Measurements from ENCODE around the gene OMP.
"Not testable (repeated sequence)": the region's sequence is repeated elsewhere in the genome, so short reads cannot be mapped to it uniquely, and the experiment has no call there.

OMP gene

DNA sequence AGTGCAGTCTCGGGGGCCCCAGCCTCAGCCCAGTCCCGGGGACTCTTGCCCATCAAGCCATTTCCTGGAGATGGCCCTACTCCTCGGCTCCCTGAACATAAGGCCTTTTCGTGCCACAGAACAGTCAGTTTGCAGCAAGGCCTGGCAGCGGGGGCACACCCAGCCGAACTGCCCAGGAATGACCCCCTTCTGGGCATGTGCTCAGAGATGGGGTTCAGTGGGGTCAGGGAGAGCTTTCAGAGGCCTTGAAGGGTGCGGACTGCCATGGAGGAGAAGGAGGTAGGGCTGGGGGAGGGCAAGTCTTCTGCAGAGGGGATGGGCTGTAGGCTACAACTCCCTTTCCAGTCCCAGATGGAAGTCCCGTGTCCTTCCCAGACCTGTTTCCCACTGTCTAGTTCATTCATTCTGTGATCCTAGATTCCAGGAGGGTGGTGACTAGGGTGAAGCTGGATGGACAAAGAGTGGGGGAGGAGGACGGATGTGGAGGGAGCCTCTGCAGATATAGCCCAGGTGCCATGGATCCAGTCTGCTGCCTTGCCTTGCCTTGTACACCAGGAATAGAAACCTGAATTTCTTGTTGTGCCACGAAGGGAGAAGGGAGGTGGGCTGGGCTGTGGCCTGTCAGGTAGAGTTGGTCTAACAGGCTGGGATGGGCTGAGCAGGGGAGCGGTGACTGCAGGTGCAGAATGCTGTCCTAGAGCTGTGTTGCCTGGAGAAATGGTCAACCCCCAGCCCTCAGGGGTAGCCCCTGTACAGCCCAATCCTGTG is 14.2 kb upstream of the OMP start:
- DNase-seq, result no peak

DNA sequence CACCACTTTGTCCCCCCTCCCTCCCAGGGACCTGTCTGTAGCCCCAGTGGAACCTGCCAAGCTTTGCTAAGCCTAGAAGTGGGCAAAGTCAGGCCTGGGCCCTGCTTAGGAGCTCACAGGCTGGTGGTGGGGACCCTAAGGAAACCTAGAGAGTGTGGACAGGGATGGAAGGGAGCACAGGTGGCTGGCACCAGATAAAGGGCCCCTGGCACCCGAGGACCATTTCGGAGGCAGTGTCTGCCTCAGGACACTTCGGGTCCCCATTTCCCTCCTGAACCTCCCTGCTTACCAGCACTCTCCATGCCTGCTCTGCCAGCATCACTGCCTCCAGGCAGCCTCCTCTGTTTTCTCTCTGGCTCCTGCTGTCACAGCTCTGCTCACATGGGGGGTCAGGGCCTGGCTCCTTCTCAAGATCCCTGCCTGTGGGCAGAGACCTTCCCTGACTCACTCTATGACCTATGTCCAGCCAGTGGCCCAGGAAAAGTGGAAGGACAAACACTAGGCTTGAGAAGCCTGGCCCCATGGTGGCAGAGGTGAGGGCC is 13.6 kb upstream of the OMP start:
- DNase-seq, result no peak

DNA sequence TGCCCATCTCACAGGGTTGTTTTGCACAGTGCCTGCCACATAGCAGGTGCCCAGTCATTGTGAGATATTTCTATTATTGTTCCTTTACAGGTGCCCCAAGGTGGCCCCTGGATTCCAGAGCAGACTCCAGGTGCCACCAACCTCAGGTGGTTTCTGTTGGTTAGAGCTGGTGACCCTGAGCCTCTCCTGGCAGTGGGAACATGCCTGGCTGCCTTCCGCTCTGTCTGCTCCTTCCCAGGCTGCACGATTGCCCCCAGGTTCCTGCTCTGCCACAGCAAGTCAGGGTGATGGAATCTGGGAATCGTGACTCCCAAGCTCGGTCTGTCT is 12.6 kb upstream of the OMP start:
- no peak for DNase-seq

DNA sequence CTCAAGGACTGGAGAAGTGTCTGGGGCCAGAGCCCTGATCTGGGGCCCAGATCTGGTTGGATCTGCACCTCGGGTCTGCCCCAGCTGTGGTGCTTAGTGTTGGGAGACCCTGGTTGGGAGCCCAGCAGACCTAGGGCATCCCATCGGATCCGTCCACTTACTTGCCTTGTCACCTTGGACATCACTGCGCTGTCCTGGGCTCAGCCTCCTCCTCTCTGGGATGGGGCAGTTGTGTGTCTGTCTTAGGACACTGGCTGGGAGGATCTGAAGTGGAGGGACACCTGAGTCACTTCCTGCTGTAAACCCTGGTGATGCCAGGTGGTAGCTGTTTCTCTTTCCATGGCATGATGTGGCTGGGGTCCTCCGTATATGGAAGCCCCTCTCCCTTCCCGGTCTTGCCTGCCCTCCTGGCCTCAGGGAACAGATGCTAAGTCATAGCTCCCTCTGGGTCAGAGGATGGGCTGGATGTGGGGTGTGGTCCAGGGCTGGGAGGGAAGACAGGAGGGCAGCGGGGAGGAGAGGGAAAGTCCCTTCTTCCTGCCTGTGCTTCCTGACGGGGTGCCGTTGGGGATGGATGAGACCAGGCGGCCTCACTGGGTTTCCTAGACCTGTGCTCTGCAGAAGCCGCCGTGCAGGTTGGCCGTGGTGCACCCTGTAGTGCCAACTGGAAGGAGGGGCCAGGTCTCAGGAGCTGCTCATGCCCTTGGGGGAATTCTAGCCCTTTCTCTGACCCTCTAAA is 12.1 kb upstream of the OMP start:
- no peak for DNase-seq

- peak; percentile 89 for DNase-seq
Measured at GRCh38 chr11:77091146-77091940, 11.3 kb upstream of the OMP start.

DNA sequence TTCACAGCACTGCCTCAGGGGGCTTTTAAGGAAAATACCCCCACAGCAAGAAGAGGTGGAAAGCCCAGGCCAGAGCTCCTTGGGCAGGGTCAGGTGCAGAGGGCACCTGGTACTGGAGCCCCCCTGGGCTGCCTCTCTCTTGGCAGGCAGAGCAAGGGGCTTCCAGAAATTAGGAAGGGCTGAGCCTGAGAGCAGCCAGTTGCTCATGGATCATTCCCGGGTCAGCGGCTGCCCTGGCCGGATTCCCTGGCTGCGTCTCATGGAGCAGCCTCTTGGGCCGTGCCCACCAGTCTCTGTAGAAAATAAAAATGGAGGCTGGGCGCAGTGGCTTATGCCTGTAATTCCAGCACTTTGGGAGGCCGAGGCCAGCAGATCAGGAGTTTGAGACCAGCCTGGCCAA is 10.3 kb upstream of the OMP start:
- DNase-seq, result no peak

- DNase-seq, result no peak
Measured at GRCh38 chr11:77093056-77093891, 9.4 kb upstream of the OMP start.

GRCh38 chr11:77093987-77094840 is 8.4 kb upstream of the OMP start:
- DNase-seq, result no peak

GRCh38 chr11:77094841-77095365 is 7.7 kb upstream of the OMP start:
- no peak for DNase-seq

GRCh38 chr11:77095551-77096490 is 6.8 kb upstream of the OMP start:
- no peak for DNase-seq

- DNase-seq, result no peak
Measured at GRCh38 chr11:77096591-77097019, 6.0 kb upstream of the OMP start.

GRCh38 chr11:77097180-77097579 is 5.5 kb upstream of the OMP start:
- DNase-seq, result not testable (repeated sequence)

DNA sequence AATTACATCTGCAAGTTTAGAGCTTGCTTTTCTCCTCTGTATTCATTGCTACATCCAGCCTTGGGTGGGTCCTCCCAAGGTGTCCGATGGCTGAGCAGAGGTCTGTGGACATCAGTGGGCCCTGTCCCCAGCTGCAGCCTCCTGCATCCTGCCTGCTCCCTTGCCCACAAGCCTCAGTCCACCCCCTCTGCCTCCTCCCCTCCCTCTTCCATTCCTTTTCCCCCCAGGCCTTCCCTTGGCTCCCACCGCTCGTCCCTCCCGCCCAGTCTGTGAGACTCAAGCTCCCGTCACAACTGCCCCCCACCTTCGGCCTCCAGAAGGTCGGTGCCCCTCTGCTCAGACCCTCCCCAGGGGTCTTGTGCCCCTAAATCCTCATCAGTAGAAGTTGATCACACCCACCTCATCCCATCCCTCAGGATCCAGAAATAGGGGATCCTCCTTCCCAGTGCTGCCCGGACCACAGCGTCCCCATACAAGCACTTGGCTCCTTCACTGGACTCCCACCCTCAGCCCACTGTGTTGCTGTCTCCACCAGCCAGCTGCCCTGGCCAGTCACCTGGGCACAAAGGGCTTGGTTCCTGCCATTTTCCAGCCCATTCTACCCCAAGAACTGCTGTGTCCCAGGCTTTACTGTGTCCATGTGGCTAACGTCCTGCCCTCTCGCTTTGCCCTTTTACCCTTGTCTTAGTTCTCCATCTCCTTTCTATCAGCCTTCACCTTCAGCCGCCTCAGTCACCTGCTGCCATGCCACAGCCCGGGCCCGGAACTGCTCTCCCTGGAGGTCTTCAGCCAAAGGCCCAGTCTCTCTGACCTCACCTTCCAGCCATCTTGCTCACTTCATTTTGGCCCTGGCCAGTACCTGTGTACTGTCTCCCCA is 2.2 kb upstream of the OMP start:
- DNase-seq, result no peak

GRCh38 chr11:77101043-77101537 is 1.6 kb upstream of the OMP start:
- DNase-seq, result no peak

GRCh38 chr11:77103319-77103718 is 679 bp downstream of the OMP start:
- no peak for DNase-seq

DNA sequence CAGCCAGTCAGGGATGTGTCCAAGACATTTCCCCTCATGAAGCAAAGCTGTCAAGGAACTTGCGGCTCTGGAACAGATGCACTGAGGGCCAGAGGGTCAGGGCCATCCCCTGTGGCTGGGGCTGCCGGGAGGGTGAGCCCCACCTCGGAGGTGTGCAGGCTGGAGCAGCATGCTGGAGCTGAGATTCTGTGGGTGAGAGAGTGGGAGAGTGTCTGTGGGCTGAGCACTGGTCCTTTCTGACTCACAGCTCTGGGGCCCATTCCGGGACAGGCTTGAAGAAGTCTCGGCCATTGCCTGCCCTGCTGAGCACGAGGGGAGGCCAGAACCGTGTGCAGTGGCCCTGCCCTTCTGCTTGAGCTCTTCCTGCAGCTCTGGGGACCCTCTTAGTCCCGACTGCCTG is 2.1 kb downstream of the OMP start:
- no peak for DNase-seq

DNA sequence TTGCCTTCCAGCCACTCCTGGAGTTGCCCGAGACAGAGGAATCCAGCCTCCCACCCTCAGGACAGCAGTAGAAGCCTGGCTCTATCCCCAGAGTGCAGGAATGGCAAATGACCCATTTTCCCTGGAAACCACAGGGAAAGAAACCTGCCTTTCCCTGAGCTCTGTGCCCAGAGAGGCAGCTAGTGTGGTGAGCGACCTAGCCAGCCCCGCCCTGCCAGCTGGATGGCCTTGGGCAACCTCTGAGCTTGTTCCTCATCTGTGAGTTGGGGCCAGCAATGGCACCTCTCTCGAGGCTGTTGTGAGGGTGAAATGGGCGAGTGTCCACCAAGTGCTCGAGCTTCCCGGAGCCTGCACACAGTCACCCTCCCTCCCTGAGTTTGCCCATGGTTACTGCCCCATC is 3.7 kb downstream of the OMP start:
- DNase-seq, result no peak

DNA sequence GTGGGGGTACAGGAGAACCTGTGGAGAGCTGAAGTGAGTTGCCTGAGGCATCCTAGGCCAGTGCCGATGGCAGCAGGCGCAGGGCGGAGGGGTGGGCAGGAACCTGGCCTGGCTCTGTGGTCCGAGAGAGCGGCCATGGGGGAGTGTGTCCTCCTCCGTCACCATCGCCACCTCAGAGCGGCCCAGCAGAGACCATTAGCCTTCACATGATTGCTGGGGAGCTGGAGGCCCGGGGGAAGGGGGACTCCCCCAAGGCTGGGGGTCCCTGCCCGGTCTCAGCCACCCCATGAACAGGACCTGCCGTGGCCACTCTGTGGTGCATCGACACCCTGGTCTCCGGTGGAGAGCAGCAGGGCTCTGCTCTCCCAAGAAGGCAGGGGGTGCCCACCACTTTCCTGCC is 4.1 kb downstream of the OMP start:
- DNase-seq, result no peak

GRCh38 chr11:77107950-77108349 is 5.3 kb downstream of the OMP start:
- DNase-seq, result no peak

Data from activated CD8-positive, alpha-beta memory T cell treated with anti-CD3 and anti-CD28 coated beads for 24 hours (primary cell).